Stimulated activated CD8-positive, alpha-beta memory T cell treated with anti-CD3 and anti-CD28 coated beads, Interleukin-15, amount 100 ng/mL, for 1 hour (primary cell): ENCODE measurements around the gene SNED1.

Experiments
- DNase-seq: peaks from one replicate; pipeline ENCODE4 v3.0.0-alpha.2; 2020; ENCODE audit warnings: low read depth

SNED1 gene

DNA sequence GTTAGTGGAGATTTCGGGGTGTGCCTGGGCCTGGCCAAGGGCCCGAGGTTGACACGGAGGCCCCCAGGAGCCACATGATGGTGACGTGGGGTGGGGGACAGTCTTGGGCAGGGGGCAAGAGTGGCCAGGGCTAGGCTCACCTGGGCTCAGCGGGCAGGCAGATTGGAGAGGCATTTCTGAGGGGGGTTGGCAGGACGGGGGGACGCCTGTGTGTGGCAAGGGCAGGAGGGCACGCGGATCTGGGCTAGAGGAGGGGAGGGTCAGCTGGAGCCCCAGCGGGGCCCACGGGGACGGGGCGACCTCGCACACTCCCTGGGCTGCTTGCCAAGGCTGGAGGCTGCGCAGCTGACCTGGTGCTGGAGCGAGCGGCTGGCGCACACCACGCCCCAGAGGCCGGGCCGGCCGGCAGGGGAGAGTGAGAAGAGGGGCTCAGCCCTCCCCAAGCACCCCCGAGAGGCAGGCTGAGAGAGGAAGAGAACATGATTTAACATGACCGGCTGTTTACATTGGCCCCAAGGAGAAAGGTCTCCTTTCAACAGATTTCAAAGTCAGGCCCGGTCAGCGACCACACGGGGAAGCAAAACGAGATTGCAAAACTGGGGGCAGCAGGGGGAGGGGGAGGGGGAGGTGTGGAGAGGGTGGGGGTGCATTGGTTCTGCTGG, 38.0 kb upstream of the SNED1 start:
- no peak for DNase-seq

DNA sequence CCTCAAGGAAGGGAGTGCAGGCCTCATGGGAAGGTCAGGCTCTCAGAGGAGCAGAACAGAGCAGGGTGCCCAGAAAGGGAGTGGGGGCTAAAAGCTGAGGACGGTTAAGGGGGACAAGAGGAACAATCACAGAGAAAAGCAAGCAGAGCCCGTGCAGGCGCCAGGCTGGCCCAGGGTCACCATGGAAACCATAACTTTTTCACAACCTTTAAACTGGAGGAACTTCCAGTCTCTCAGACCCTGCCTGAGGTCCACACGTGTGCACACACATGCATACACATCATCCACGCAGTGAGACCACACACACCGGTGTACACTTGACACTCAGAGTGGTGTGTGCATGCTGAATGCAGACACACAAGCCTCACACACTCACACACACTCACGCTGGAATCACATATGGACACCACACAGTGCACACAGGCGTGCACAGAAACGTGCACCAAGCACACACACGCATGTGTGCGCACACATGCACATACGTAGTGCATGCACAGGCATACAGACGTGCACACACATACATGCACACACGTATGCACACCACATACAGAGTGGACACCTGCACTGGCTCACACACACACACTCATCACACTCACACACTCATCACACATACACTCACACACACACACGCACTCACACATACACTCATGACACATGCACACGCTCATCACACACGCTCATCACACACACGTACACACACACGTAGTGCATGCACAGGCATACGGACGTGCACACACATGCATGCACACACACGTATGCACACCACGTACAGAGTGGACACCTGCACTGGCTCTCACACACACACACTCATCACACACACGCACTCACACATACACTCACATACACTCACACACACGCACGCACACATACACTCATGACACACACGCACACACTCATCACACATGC, 37.2 kb upstream of the SNED1 start:
- no peak for DNase-seq

DNA sequence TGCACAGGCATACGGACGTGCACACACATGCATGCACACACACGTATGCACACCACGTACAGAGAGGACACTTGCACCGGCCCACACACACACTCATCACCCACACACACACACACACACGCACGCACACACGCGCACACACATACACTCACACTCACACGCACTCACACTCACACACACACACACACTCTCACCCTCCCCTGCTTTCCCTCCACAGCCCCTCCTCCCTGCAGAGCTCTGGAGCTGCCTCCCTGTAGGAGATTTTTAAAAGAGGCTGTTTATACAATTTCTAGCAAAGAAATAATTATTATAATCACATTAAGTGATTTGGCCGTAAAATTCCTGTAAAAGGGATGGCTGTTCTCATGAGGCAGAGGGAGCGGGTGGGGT, 36.5 kb upstream of the SNED1 start:
- no peak for DNase-seq

- no peak for DNase-seq
These were observed 35.9 kb upstream of the SNED1 start for GRCh38 chr2:240962300-240963064.

GRCh38 chr2:240963065-240963867, 35.2 kb upstream of the SNED1 start:
- no peak for DNase-seq

DNA sequence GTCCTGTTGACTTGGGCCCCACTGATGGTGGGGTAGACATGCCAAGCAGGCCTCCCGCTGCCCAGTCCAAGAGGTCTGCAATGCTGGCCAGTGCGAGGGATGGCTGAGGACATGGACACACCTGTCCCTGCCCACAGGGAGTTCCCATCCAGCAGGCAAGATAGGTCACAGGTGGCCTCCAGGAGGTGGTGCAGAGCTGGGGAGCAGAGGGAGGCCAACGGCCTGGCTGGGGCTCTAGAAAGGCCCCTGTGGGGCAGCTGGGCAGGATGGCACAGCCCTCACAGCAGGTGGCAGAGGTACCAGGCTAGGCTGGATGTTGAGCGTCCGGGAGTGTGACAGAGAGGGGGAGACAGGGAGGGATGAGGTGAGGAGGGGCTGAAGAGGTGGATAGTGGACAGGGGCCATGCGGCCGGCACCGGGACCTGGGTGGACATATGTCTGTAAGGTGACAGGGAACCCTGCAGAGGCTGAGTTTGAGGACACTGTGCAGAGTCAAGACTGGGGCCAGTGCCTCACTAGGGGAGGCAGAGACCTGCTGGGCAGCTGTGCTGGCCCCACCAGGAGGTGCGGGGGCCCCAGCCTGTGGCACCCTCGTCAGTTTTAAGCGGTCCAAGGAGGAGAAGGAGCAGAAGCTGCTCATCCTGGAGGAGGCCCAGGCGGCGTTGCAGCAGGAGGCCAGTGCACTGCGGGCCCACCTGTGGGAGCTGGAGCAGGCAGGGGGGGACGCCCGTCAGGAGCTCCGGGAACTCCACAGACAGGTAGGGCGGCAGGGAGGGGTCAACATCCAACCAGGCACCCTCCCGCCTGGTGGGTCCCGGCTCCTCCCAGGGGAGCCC, 34.3 kb upstream of the SNED1 start:
- no peak for DNase-seq

- DNase-seq, result no peak
These were observed 33.6 kb upstream of the SNED1 start for GRCh38 chr2:240964704-240965295.

GRCh38 chr2:240965296-240965904, 33.0 kb upstream of the SNED1 start:
- no peak for DNase-seq

- no peak for DNase-seq
These were observed 32.4 kb upstream of the SNED1 start for GRCh38 chr2:240965905-240966456.

- no peak for DNase-seq
These were observed 31.9 kb upstream of the SNED1 start for GRCh38 chr2:240966457-240966905.

- DNase-seq, result no peak
These were observed 31.3 kb upstream of the SNED1 start for GRCh38 chr2:240966906-240967680.

- no peak for DNase-seq
These were observed 30.5 kb upstream of the SNED1 start for GRCh38 chr2:240967681-240968621.

GRCh38 chr2:240968731-240969624, 29.4 kb upstream of the SNED1 start:
- DNase-seq, result no peak

DNA sequence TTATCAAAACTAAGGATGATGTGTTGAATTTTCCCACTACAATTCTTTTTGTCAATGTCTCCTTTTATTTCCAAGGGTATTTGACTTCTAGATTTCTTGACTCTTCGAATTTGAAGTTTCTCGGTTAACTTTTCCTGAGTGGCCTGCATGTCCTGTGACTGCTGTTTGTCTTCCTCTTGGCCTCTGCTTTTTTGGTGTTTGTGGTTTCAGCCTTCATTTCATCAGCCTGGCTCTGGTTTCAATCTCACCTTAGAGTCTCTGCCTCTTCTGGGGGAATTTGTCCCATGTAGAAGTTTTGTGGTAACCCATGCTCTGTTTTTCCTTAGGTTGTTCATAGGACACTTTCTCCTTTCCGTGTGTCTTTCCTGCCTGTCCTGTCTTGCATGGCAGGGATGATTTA, 28.3 kb upstream of the SNED1 start:
- DNase-seq, result no peak

DNA sequence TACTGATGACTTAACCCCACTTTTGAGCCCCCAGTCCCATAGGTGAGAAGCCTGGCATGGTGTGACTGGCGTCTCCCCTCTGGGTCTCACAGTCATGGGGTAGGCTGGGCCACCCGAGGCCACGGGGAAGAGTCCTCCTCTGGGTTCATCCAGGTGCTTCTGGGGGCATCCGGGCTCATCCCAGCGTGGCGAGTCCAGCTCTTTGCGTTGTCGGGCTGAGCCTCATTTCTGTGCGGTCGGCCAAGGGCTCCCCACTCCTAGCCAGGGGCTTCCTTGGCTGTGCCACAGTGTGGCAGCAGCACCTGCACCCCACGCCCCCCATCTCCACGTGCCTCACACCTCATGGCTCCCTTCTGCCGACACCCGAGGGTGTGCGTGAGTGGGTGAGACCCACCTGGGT, 27.6 kb upstream of the SNED1 start:
- DNase-seq, result no peak

DNA sequence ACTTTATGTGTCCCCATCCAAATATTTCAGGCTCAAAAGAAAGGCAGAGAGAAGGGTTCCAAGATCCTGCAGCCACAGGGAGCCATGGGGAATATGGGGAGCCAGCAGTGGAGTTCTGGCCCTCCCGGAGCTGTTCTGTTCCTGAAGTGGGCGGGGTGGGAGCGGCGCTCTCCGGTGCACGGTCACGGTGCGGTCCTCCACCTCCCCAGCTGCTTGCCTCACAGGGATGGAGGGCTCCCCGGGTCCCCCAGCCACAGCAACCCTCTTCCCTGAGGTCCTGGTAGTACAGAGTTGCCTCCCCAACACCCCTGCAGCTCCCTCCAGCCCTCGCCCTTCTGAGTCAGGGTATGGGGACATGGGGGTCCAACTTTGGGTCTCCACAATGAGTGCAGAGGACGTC, 26.2 kb upstream of the SNED1 start:
- DNase-seq, result no peak
